ENCODE data around the gene RNF223.

- TF ChIP-seq CTCF (IDR thresholded peaks at IDR 0.05; ENCODE audit: low read depth, low read length) (no peak), EZH2phosphoT487 (IDR thresholded peaks at IDR 0.05; ENCODE audit: low read depth) (no peak)
Measured at GRCh38 chr1:1118011-1118875, 44.1 kb upstream of the RNF223 start.

All from OCI-LY3 (cell line).